ENCODE results near the gene FBXL5.
"Not testable (repeated sequence)": the region's sequence is repeated elsewhere in the genome, so short reads cannot be mapped to it uniquely, and the experiment has no call there.

The FBXL5 gene

GRCh38 chr4:15636818-15637217 lies 18.3 kb downstream of the FBXL5 start:
- Histone ChIP-seq H3K4me3 (ENCODE audit: low read length) (no peak overlapping the region), H3K4me1 (ENCODE audit: control insufficient read depth, insufficient read depth, low read length) (no peaks in the 10 kb centered on the region), H3K9me3 (ENCODE audit: control insufficient read depth, low read length) (no peaks in the 10 kb centered on the region), H3K36me3 (ENCODE audit: control insufficient read depth, insufficient read depth, low read length) (no peaks in the 10 kb centered on the region), H3K27me3 (ENCODE audit: control insufficient read depth, insufficient read depth, low read length) (no peaks in the 10 kb centered on the region), H3K9ac (ENCODE audit: low read length) (no peak overlapping the region)

DNA sequence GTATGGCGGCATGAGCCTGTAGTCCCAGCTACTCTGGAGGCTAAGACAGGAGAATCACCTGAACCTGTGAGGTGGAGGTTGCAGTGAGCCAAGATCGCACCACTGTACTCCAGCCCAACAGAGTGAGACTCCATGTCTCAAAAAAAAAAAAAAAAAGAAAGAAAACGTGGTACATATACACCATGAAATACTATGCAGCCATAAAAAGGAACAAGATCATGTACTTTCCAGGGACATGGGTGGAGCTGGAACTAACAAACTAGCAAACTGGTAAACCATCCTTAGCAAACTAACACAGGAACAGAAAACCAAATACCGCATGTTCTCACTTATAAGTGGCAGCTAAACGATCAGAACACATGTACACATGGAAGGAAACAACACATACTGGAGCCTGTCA lies 37.8 kb downstream of the FBXL5 start:
- H3K9me3 ChIP-seq (ENCODE audit: control insufficient read depth, low read length); H3K36me3 ChIP-seq (ENCODE audit: control insufficient read depth, insufficient read depth, low read length); H3K4me1 ChIP-seq (ENCODE audit: control insufficient read depth, insufficient read depth, low read length); H3K4me3 ChIP-seq (ENCODE audit: low read length); H3K27me3 ChIP-seq (ENCODE audit: control insufficient read depth, insufficient read depth, low read length); H3K9ac ChIP-seq (ENCODE audit: low read length): not testable (repeated sequence)

DNA sequence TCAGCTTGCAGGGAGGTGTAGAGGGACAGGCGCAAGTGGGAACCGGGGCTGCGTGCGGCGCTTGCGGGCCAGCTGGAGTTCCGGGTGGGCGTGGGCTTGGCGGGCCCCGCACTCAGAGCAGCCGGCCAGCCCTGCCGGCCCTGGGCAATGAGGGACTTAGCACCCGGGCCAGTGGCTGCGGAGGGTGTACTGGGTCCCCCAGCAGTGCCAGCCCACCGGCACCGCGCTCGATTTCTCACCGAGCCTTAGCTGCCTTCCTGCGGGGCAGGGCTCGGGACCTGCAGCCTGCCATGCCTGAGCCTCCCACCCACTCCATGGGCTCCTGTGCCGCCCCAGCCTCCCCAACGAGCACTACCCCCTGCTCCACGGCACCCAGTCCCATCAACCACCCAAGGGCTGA lies 40.3 kb downstream of the FBXL5 start:
- not testable (repeated sequence) for H3K9me3 ChIP-seq (ENCODE audit: control insufficient read depth, low read length); H3K36me3 ChIP-seq (ENCODE audit: control insufficient read depth, insufficient read depth, low read length); H3K27me3 ChIP-seq (ENCODE audit: control insufficient read depth, insufficient read depth, low read length); H3K4me3 ChIP-seq (ENCODE audit: low read length); H3K4me1 ChIP-seq (ENCODE audit: control insufficient read depth, insufficient read depth, low read length); H3K9ac ChIP-seq (ENCODE audit: low read length)

- no peaks in the 10 kb centered on the region for H3K27me3 ChIP-seq (ENCODE audit: control insufficient read depth, insufficient read depth, low read length)
- no peaks in the 10 kb centered on the region for H3K4me1 ChIP-seq (ENCODE audit: control insufficient read depth, insufficient read depth, low read length)
- no peaks in the 10 kb centered on the region for H3K36me3 ChIP-seq (ENCODE audit: control insufficient read depth, insufficient read depth, low read length)
- no peak overlapping the region for H3K9ac ChIP-seq (ENCODE audit: low read length)
- H3K9me3 ChIP-seq (ENCODE audit: control insufficient read depth, low read length), result no peaks in the 10 kb centered on the region
- no peak overlapping the region for H3K4me3 ChIP-seq (ENCODE audit: low read length)
Measured at GRCh38 chr4:15612136-15612535, 43.0 kb downstream of the FBXL5 start.

- no peaks in the 10 kb centered on the region for H3K27me3 ChIP-seq (ENCODE audit: control insufficient read depth, insufficient read depth, low read length)
- no peak overlapping the region for H3K9ac ChIP-seq (ENCODE audit: low read length)
- H3K4me3 ChIP-seq (ENCODE audit: low read length), result no peak overlapping the region
- no peaks in the 10 kb centered on the region for H3K9me3 ChIP-seq (ENCODE audit: control insufficient read depth, low read length)
- H3K36me3 ChIP-seq (ENCODE audit: control insufficient read depth, insufficient read depth, low read length), result no peaks in the 10 kb centered on the region
- H3K4me1 ChIP-seq (ENCODE audit: control insufficient read depth, insufficient read depth, low read length), result no peaks in the 10 kb centered on the region
Measured at GRCh38 chr4:15610855-15611254, 44.3 kb downstream of the FBXL5 start.

DNA sequence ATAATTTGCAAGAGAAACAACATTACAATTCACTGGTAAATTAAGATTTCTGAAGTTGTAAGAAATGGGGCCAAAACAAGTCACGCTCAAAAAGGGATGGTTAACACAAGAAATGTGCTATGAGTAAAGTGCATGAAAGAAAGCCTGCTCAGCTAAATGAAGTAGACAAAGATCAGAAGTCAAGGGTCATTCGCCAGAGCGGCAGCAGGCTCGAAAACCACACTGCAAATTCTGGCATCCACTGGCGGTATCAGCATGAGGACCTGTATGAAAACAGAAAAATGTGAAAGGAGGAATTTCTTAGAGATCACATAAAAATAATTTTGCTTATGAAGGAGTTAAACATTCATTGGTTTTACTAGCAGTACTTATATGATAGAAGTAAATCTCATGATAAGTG lies 49.6 kb downstream of the FBXL5 start:
- no peaks in the 10 kb centered on the region for H3K9me3 ChIP-seq (ENCODE audit: control insufficient read depth, low read length)
- no peaks in the 10 kb centered on the region for H3K4me1 ChIP-seq (ENCODE audit: control insufficient read depth, insufficient read depth, low read length)
- no peak overlapping the region for H3K4me3 ChIP-seq (ENCODE audit: low read length)
- H3K27me3 ChIP-seq (ENCODE audit: control insufficient read depth, insufficient read depth, low read length), result no peaks in the 10 kb centered on the region
- H3K36me3 ChIP-seq (ENCODE audit: control insufficient read depth, insufficient read depth, low read length), result no peaks in the 10 kb centered on the region
- no peak overlapping the region for H3K9ac ChIP-seq (ENCODE audit: low read length)

DNA sequence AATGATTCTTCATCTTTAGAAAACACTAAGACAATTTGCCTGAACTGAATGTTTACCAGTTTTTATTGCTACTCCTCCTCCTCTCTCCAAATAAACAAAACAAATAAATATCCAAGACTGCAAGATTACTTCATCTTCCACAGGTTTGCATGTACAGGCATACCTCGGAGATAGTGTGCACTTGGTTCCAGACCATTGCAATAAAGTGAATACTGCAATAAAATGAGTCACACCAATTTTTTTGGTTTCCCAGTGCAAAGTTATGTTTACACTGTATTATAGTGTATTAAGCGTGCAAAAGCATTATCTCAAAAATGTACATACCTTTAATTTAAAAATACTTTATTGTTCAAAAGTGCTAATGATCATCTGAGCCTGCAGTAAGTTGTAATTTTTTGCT lies 53.3 kb downstream of the FBXL5 start:
- Histone ChIP-seq H3K36me3 (ENCODE audit: control insufficient read depth, insufficient read depth, low read length) (no peaks in the 10 kb centered on the region), H3K9me3 (ENCODE audit: control insufficient read depth, low read length) (no peaks in the 10 kb centered on the region), H3K9ac (ENCODE audit: low read length) (no peak overlapping the region), H3K4me1 (ENCODE audit: control insufficient read depth, insufficient read depth, low read length) (no peaks in the 10 kb centered on the region), H3K27me3 (ENCODE audit: control insufficient read depth, insufficient read depth, low read length) (no peaks in the 10 kb centered on the region), H3K4me3 (ENCODE audit: low read length) (no peak overlapping the region)

DNA sequence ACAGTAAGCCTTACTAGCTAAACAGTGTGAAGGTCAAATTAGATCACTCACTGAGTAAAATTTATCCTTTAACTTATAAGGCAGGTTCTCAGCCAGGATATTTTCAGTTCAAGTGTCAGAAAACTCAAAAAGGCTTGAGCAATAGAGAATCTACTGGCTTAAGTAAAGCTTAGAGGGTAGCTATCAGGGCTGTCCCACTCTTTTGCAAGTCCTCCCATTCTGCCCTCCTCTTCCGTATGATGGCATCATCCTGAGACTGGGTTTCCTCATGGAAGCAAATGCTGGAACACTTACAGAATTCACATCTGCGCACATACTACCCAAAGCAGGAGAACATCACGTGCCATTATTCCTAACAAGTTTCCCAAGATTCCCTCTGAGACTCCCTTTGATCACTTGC lies 55.0 kb downstream of the FBXL5 start:
- Histone ChIP-seq H3K4me3 (ENCODE audit: low read length) (no peak overlapping the region), H3K9me3 (ENCODE audit: control insufficient read depth, low read length) (no peaks in the 10 kb centered on the region), H3K36me3 (ENCODE audit: control insufficient read depth, insufficient read depth, low read length) (no peaks in the 10 kb centered on the region), H3K27me3 (ENCODE audit: control insufficient read depth, insufficient read depth, low read length) (no peaks in the 10 kb centered on the region), H3K9ac (ENCODE audit: low read length) (no peak overlapping the region), H3K4me1 (ENCODE audit: control insufficient read depth, insufficient read depth, low read length) (no peaks in the 10 kb centered on the region)

DNA sequence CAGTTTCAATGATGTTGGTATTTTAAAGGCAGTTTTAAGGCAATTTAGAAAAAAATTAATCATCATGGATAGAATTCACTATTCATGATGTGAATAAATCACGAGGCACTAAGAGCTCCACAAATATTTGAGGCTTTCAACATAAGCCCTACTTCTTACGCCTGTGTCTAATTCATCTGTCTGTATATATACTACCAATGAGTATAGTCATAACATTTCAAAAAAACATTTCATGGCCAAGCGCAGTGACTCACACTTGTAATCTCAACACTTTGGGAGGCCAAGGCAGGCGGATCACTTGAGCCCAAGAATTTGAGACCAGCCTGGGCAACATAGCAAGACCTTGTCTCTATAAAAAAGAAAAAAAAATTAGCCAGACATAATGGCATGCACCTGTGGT lies 56.5 kb downstream of the FBXL5 start:
- H3K36me3 ChIP-seq (ENCODE audit: control insufficient read depth, insufficient read depth, low read length), result no peaks in the 10 kb centered on the region
- H3K4me3 ChIP-seq (ENCODE audit: low read length), result no peak overlapping the region
- H3K9me3 ChIP-seq (ENCODE audit: control insufficient read depth, low read length), result no peaks in the 10 kb centered on the region
- no peaks in the 10 kb centered on the region for H3K4me1 ChIP-seq (ENCODE audit: control insufficient read depth, insufficient read depth, low read length)
- H3K9ac ChIP-seq (ENCODE audit: low read length), result no peak overlapping the region
- H3K27me3 ChIP-seq (ENCODE audit: control insufficient read depth, insufficient read depth, low read length), result no peaks in the 10 kb centered on the region

DNA sequence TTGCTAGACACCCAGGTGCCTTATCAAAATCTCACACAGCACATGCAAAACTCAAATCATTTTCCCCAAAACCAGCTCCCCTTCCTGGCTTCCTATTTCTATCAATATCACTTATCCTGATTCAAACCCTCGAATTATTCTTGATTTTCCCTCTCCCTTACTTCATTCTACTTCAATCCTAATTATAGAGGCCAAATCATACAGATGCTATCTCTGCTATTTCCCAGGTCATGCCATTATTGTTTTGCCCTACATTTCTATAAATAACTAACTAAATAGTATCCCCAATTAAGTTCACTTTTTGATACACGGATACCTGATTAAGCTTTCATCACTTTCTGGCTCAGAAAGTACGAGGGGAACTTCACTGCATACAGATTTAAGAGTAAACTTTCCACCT lies 62.4 kb downstream of the FBXL5 start:
- no peaks in the 10 kb centered on the region for H3K36me3 ChIP-seq (ENCODE audit: control insufficient read depth, insufficient read depth, low read length)
- no peaks in the 10 kb centered on the region for H3K4me1 ChIP-seq (ENCODE audit: control insufficient read depth, insufficient read depth, low read length)
- H3K9me3 ChIP-seq (ENCODE audit: control insufficient read depth, low read length), result no peaks in the 10 kb centered on the region
- H3K4me3 ChIP-seq (ENCODE audit: low read length), result no peak overlapping the region
- no peak overlapping the region for H3K9ac ChIP-seq (ENCODE audit: low read length)
- no peaks in the 10 kb centered on the region for H3K27me3 ChIP-seq (ENCODE audit: control insufficient read depth, insufficient read depth, low read length)

DNA sequence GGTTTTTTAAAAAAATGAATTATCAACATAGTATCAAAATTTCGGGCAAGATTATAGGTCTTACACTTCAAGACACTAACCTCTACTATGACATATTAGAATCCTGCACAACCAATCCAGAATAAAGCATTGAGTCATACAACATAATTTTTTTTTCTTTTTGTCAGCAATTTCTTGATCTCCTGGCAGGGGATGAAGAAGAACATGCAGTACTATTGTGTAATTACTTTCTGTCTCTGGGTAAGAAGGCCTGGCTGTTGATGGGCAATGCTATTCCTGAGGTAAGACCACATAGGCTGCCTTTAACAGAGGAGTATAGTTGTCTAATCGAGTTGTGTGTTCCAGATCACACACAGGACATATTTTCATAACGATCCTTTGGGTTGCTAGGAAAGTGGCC lies 67.5 kb downstream of the FBXL5 start:
- Histone ChIP-seq H3K9ac (ENCODE audit: low read length) (no peak overlapping the region), H3K36me3 (ENCODE audit: control insufficient read depth, insufficient read depth, low read length) (no peaks in the 10 kb centered on the region), H3K4me3 (ENCODE audit: low read length) (no peak overlapping the region), H3K27me3 (ENCODE audit: control insufficient read depth, insufficient read depth, low read length) (no peaks in the 10 kb centered on the region), H3K4me1 (ENCODE audit: control insufficient read depth, insufficient read depth, low read length) (no peaks in the 10 kb centered on the region), H3K9me3 (ENCODE audit: control insufficient read depth, low read length) (no peaks in the 10 kb centered on the region)

- Histone ChIP-seq H3K4me3 (ENCODE audit: low read length) (no peak overlapping the region), H3K27me3 (ENCODE audit: control insufficient read depth, insufficient read depth, low read length) (no peaks in the 10 kb centered on the region), H3K36me3 (ENCODE audit: control insufficient read depth, insufficient read depth, low read length) (no peaks in the 10 kb centered on the region), H3K4me1 (ENCODE audit: control insufficient read depth, insufficient read depth, low read length) (no peaks in the 10 kb centered on the region), H3K9ac (ENCODE audit: low read length) (no peak overlapping the region), H3K9me3 (ENCODE audit: control insufficient read depth, low read length) (no peaks in the 10 kb centered on the region)
Measured at GRCh38 chr4:15586066-15586465, 69.1 kb downstream of the FBXL5 start.

- Histone ChIP-seq H3K4me3 (ENCODE audit: low read length) (no peak overlapping the region), H3K9ac (ENCODE audit: low read length) (no peak overlapping the region), H3K4me1 (ENCODE audit: control insufficient read depth, insufficient read depth, low read length) (no peaks in the 10 kb centered on the region), H3K27me3 (ENCODE audit: control insufficient read depth, insufficient read depth, low read length) (no peaks in the 10 kb centered on the region), H3K9me3 (ENCODE audit: control insufficient read depth, low read length) (no peaks in the 10 kb centered on the region), H3K36me3 (ENCODE audit: control insufficient read depth, insufficient read depth, low read length) (no peaks in the 10 kb centered on the region)
Measured at GRCh38 chr4:15585331-15585730, 69.8 kb downstream of the FBXL5 start.
